IMR-90 (cell line): ENCODE measurements around the gene ZAP70. TPM values are rescaled to one million over a fixed set of nuclear protein-coding genes. Genes with fewer than 3 reads are reported as not detected.

Experiments
- ATAC-seq: fragments of 200-7000 bp; cut with Tn5 transposase; 2 replicates; pipeline ENCODE4 v1.9.1; 2020; ENCODE audit warnings: low read depth, mild to moderate bottlenecking, moderate library complexity
- BruUV-seq: library from RNA; stranded (reverse); fragments of 400-500 nt; replicated peaks from 2 replicates; lab custom pipeline; 2021; lab: Mats Ljungman, UMichigan
- CTCF ChIA-PET: fragments of 300-600 bp; formaldehyde crosslinking; extraction: SDS; loops from one replicate; lab custom pipeline; 2021; ENCODE audit warnings: antibody characterized with exemption; lab: Yijun Ruan, JAX
- POLR2A ChIA-PET: fragments of 300-600 bp; sonication (Branson Sonifier 250); formaldehyde crosslinking; loops from one replicate; lab custom pipeline; 2022; ENCODE audit warnings: antibody characterized with exemption; ENCODE audit not compliant: unreplicated experiment; lab: Charles Lee
- DNase-seq: peaks from one replicate; pipeline ENCODE4 v3.0.0; 2013
- H2AFZ ChIP-seq: replicated peaks from 2 replicates; pipeline ENCODE3; 2013; ENCODE audit warnings: low read length, mild to moderate bottlenecking; ENCODE audit not compliant: poor library complexity
- H2AK5ac ChIP-seq: 2 replicates; pipeline ENCODE4 v1.6.1; 2013; ENCODE audit warnings: low read depth, low read length, inconsistent platforms
- H2AK9ac ChIP-seq: replicated peaks from 2 replicates; pipeline ENCODE3; 2013; ENCODE audit warnings: mild to moderate bottlenecking, low read depth, low read length, moderate library complexity; ENCODE audit not compliant: poor library complexity
- H2BK120ac ChIP-seq: 2 replicates; pipeline ENCODE4 v1.6.1; 2013; ENCODE audit warnings: low read depth, low read length, inconsistent platforms
- H2BK15ac ChIP-seq: 3 replicates; pipeline ENCODE4 v1.6.1; 2013; ENCODE audit warnings: low read depth, low read length, inconsistent platforms
- H2BK20ac ChIP-seq: 2 replicates; pipeline ENCODE4 v1.6.1; 2013; ENCODE audit warnings: low read depth, mild to moderate bottlenecking, inconsistent platforms, low read length, moderate library complexity
- H2BK5ac ChIP-seq: 2 replicates; pipeline ENCODE4 v1.6.1; 2013; ENCODE audit warnings: mild to moderate bottlenecking, low read depth, low read length, inconsistent platforms; ENCODE audit not compliant: poor library complexity, severe bottlenecking
- H3K14ac ChIP-seq: replicated peaks from 2 replicates; pipeline ENCODE4 v1.6.1; 2013; ENCODE audit warnings: low read depth, low read length, inconsistent platforms
- H3K18ac ChIP-seq: 2 replicates; pipeline ENCODE4 v1.6.1; 2013; ENCODE audit warnings: low read depth, low read length, control low read depth
- H3K23ac ChIP-seq: 2 replicates; pipeline ENCODE4 v1.6.1; 2013; ENCODE audit warnings: low read depth, low read length, inconsistent platforms
- H3K27ac ChIP-seq: 2 replicates; pipeline ENCODE4 v1.5.1; 2013; ENCODE audit warnings: mild to moderate bottlenecking, control low read depth, low read length; ENCODE audit not compliant: insufficient read depth
- H3K27me3 ChIP-seq: 2 replicates; pipeline ENCODE4 v1.6.1; 2013; ENCODE audit warnings: low read length; ENCODE audit not compliant: control insufficient read depth, insufficient read depth
- H3K36me3 ChIP-seq: 2 replicates; pipeline ENCODE4 v1.6.1; 2013; ENCODE audit warnings: low read length, mixed read lengths; ENCODE audit not compliant: control insufficient read depth, insufficient read depth
- H3K4ac ChIP-seq: 2 replicates; pipeline ENCODE4 v1.6.1; 2013; ENCODE audit warnings: low read depth, low read length, inconsistent platforms
- H3K4me1 ChIP-seq: 2 replicates; pipeline ENCODE4 v1.6.1; 2013; ENCODE audit warnings: low read length, mixed read lengths; ENCODE audit not compliant: control insufficient read depth, insufficient read depth
- H3K4me2 ChIP-seq: 2 replicates; pipeline ENCODE4 v1.6.1; 2013; ENCODE audit warnings: low read depth, mild to moderate bottlenecking, control low read depth, low read length, moderate library complexity
- H3K4me3 ChIP-seq: 2 replicates; pipeline ENCODE4 v1.5.1; 2013; ENCODE audit warnings: low read depth, mild to moderate bottlenecking, control low read depth, low read length, moderate library complexity; ENCODE audit not compliant: insufficient read depth
- H3K56ac ChIP-seq: 2 replicates; pipeline ENCODE4 v1.6.1; 2013; ENCODE audit warnings: low read length, inconsistent platforms; ENCODE audit not compliant: insufficient read depth; ENCODE audit errors: extremely low read depth
- H3K79me1 ChIP-seq, 2 experiments: 2 replicates each; pipeline ENCODE4 v1.6.1; 2013; ENCODE audit warnings: low read length in 2 of 2, inconsistent platforms in 1 of 2, low read depth in 1 of 2
- H3K9ac ChIP-seq: 2 replicates; pipeline ENCODE4 v1.6.1; 2013; ENCODE audit warnings: low read depth, low read length, control low read depth
- H3K9me1 ChIP-seq: 2 replicates; pipeline ENCODE4 v1.6.1; 2013; ENCODE audit warnings: low read length, inconsistent platforms; ENCODE audit not compliant: insufficient read depth
- H3K9me3 ChIP-seq: 2 replicates; pipeline ENCODE4 v1.6.1; 2013; ENCODE audit warnings: low read length; ENCODE audit not compliant: control insufficient read depth, insufficient read depth
- H4K20me1 ChIP-seq: 2 replicates; pipeline ENCODE4 v1.6.1; 2013; ENCODE audit warnings: low read length, inconsistent platforms; ENCODE audit not compliant: insufficient read depth
- H4K5ac ChIP-seq: 2 replicates; pipeline ENCODE4 v1.6.1; 2013; ENCODE audit warnings: mild to moderate bottlenecking, low read depth, low read length, control low read depth
- H4K8ac ChIP-seq, 2 experiments: 2 replicates each; pipeline ENCODE4 v1.6.1; 2013; ENCODE audit warnings: low read depth in 2 of 2, low read length in 2 of 2, control low read depth in 1 of 2, inconsistent platforms in 1 of 2
- H4K91ac ChIP-seq: 2 replicates; pipeline ENCODE4 v1.6.1; 2013; ENCODE audit warnings: low read depth, low read length, inconsistent platforms; ENCODE audit not compliant: insufficient read depth
- BHLHE40 ChIP-seq: fragments of 150-350 bp; IDR thresholded peaks from 2 replicates; pipeline ENCODE4 v1.6.1; 2016; ENCODE audit warnings: mild to moderate bottlenecking, low read depth, low read length
- CEBPB ChIP-seq: IDR thresholded peaks from 2 replicates; pipeline ENCODE4 v1.6.1; 2012; ENCODE audit warnings: low read depth, low read length, improper control_type of control experiment
- CHD1 ChIP-seq: IDR thresholded peaks from 2 replicates; pipeline ENCODE4 v1.6.1; 2012; ENCODE audit warnings: low read depth, low read length, improper control_type of control experiment
- ELK1 ChIP-seq: fragments of 150-350 bp; IDR thresholded peaks from 2 replicates; pipeline ENCODE4 v1.6.1; 2016; ENCODE audit warnings: low read depth, mild to moderate bottlenecking, low read length, moderate library complexity, borderline replicate concordance
- MAFK ChIP-seq: IDR thresholded peaks from 2 replicates; pipeline ENCODE4 v1.6.1; 2012; ENCODE audit warnings: low read depth, low read length, improper control_type of control experiment
- MAZ ChIP-seq: IDR thresholded peaks from 2 replicates; pipeline ENCODE4 v1.6.1; 2012; ENCODE audit warnings: low read depth, mild to moderate bottlenecking, low read length, improper control_type of control experiment, moderate library complexity, borderline replicate concordance
- MXI1 ChIP-seq: IDR thresholded peaks from 2 replicates; pipeline ENCODE4 v1.6.1; 2012; ENCODE audit warnings: low read depth, mild to moderate bottlenecking, low read length, moderate library complexity, borderline replicate concordance
- NFE2L2 ChIP-seq: fragments of 150-350 bp; IDR thresholded peaks from 2 replicates; pipeline ENCODE4 v1.6.1; 2016; ENCODE audit warnings: low read depth, mild to moderate bottlenecking, low read length
- RFX5 ChIP-seq: IDR thresholded peaks from 2 replicates; pipeline ENCODE4 v1.8.0; 2012; ENCODE audit warnings: low read depth, mild to moderate bottlenecking, low read length, moderate library complexity
- WGBS, 2 experiments: methylation state at CpG; one replicate each; pipeline versions ENCODE4 v1.1.5 to v1.1.7; 2013; ENCODE audit warnings: missing lambda C conversion rate in 2 of 2; ENCODE audit not compliant: insufficient read length in 1 of 2; ENCODE audit errors: extremely low coverage in 2 of 2; 5-methylcytosine and 5-hydroxymethylcytosine counted together
- dilution Hi-C: fragments of 300-500 bp; cut with HindIII; formaldehyde crosslinking; loops from one replicate; pipeline ENCODE4 v1.14.3; 2018; ENCODE audit warnings: low sequenced_read_pairs; ENCODE audit not compliant: unreplicated experiment
- in situ Hi-C: fragments of 300-500 bp; cut with MboI; formaldehyde crosslinking; loops from 3 replicates; pipeline ENCODE4 v1.14.3; 2019; ENCODE audit warnings: low sequenced_read_pairs, inconsistent platforms, mixed read lengths
- intact Hi-C: fragments of 100-400 bp; cut with micrococcal nuclease; formaldehyde crosslinking; loops from 2 replicates; pipeline ENCODE4 v1.10.0; 2022
- polyA plus RNA-seq, 3 experiments: library from polyadenylated mRNA; depleted of rRNA; stranded (reverse); fragments of >200 nt; gene quantifications; 2 replicates each; pipeline ENCODE4 v1.2.3, GENCODE V29; 2012; ENCODE audit warnings: low replicate concordance in 1 of 3
- total RNA-seq: library from RNA; depleted of rRNA; stranded (reverse); fragments of >200 nt; gene quantifications from 2 replicates; pipeline ENCODE4 v1.2.3, GENCODE V29; 2012

The ZAP70 gene
- total and polyA plus RNA-seq, 2 of the 4 experiments (the other 2 are of a cell fraction), result under 0.01 to 0.09 TPM

GRCh38 chr2:97688062-97688827 is 25.1 kb upstream of the ZAP70 start:
- dilution Hi-C loops, result no loop called here
- DNase-seq, result no peak

More at GRCh38 chr2:97688062-97688827, 25.1 kb upstream of the ZAP70 start:
- CTCF ChIA-PET, result interaction anchor here (1.1 kb wide), 1 partner anchor 12 kb away, joined by 4 read pairs; no protein-coding TSS in a partner anchor
- no peak overlapping the region for H2BK5ac ChIP-seq
- intact Hi-C loops (no loop called here), in situ Hi-C loops (no loop called here)
- no peaks in the 10 kb centered on the region for H3K9me3 ChIP-seq
- no TSS peak for BruUV-seq
- H3K4ac ChIP-seq, result no peak overlapping the region
- H3K36me3 ChIP-seq, result no peaks in the 10 kb centered on the region
- no peaks in the 10 kb centered on the region for H3K4me1 ChIP-seq
- H3K23ac ChIP-seq, result no peak overlapping the region
- H2BK120ac ChIP-seq, result no peak overlapping the region
- no peak overlapping the region for H2AFZ ChIP-seq
- no peak overlapping the region for H3K14ac ChIP-seq
- ATAC-seq, result no peak
- no peak overlapping the region for H2AK9ac ChIP-seq
- no peak overlapping the region for H3K4me2 ChIP-seq
- H3K27ac ChIP-seq, result no peak overlapping the region
- no peak overlapping the region for H4K5ac ChIP-seq
- no peak overlapping the region for H4K8ac ChIP-seq
- H4K20me1 ChIP-seq, result no peaks in the 10 kb centered on the region
- no peak overlapping the region for H2BK15ac ChIP-seq
- H2AK5ac ChIP-seq, result no peak overlapping the region
- no peaks in the 10 kb centered on the region for H3K9me1 ChIP-seq
- POLR2A ChIA-PET, result no interaction called here
- no peaks in the 10 kb centered on the region for H3K27me3 ChIP-seq
- H3K56ac ChIP-seq, result no peak overlapping the region
- WGBS, 2 experiments, result 89% methylated on average over 6 of the region's 11 CpGs; no CpG with 5 or more reads in 1 of the 2 experiments
- H3K4me3 ChIP-seq, result no peak overlapping the region
- no peak overlapping the region for H4K91ac ChIP-seq
- no peak overlapping the region for H2BK20ac ChIP-seq
- H3K79me1 ChIP-seq, result no peaks in the 10 kb centered on the region
- no peak overlapping the region for H3K18ac ChIP-seq
- TF ChIP-seq MXI1 (no peak), MAFK (no peak), CHD1 (no peak), ELK1 (no peak), NFE2L2 (no peak), RFX5 (no peak), MAZ (no peak), CEBPB (no peak), BHLHE40 (no peak)
- H3K9ac ChIP-seq, result no peak overlapping the region
